Lower leg skin (tissue), 3 donors: ENCODE results near the gene TADA2A.

Source experiments
- POLR2A ChIP-seq, 2 donors: fragments of 450-650 bp; IDR thresholded peaks; one replicate each; pipeline ENCODE4 v1.6.1; 2016 to 2017; ENCODE audit warnings: antibody characterized with exemption in 2 of 2, mild to moderate bottlenecking in 1 of 2, moderate library complexity in 1 of 2
- TF ChIP-seq, protein P1 (sequence below), 3 donors: fragments of 450-650 bp; IDR thresholded peaks; one replicate each; pipeline ENCODE4 v1.5.1; 2016; ENCODE audit warnings: antibody characterized with exemption in 3 of 3, mild to moderate bottlenecking in 3 of 3, moderate library complexity in 2 of 3

DNA sequence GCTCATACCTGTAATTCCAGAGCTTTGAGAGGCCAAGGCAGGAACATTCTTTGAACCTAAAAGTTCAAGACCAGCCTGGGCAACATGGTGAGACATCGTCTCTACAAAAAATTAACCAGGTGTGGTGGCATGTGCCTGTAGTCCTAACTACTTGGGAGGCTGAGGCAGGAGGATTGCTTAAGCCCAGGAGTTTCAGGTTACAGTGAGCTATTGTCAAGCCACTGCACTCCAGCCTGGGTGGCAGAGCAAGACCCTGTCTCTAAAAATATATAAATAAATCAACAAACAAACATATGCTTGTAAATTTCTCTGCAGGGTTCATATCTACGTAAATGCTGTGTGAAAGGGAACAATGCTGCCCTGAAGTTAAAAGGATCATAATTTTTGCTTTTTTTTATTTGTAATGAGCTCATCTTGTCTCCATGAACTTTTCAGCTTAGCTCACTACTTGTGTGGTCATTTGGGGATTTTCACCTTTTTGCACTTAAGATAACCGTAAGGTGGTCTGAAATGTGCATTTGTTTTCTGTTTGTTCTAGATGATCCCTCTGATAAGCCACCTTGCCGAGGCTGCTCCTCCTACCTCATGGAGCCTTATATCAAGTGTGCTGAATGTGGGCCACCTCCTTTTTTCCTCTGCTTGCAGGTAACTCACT is 16.4 kb downstream of the TADA2A start:
- TF ChIP-seq, protein P1, sequence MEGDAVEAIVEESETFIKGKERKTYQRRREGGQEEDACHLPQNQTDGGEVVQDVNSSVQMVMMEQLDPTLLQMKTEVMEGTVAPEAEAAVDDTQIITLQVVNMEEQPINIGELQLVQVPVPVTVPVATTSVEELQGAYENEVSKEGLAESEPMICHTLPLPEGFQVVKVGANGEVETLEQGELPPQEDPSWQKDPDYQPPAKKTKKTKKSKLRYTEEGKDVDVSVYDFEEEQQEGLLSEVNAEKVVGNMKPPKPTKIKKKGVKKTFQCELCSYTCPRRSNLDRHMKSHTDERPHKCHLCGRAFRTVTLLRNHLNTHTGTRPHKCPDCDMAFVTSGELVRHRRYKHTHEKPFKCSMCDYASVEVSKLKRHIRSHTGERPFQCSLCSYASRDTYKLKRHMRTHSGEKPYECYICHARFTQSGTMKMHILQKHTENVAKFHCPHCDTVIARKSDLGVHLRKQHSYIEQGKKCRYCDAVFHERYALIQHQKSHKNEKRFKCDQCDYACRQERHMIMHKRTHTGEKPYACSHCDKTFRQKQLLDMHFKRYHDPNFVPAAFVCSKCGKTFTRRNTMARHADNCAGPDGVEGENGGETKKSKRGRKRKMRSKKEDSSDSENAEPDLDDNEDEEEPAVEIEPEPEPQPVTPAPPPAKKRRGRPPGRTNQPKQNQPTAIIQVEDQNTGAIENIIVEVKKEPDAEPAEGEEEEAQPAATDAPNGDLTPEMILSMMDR (IDR thresholded peaks at IDR 0.05) = no peak
- no peak for TF ChIP-seq POLR2A (IDR thresholded peaks at IDR 0.05)
